Tibial nerve (tissue), 4 donors: ENCODE data around the gene C12orf56.

Source experiments
- CTCF ChIP-seq, 5 experiments: fragments of 200-600 bp in 3 of 5; fragments of 450-650 bp in 2 of 5; sonication (generic) in 3 of 5; IDR thresholded peaks; one replicate each; pipeline ENCODE4 v1.5.1; 2016 to 2019; ENCODE audit warnings: antibody characterized with exemption in 5 of 5, mild to moderate bottlenecking in 3 of 5, moderate library complexity in 2 of 5
- EP300 ChIP-seq, 2 donors: sonication (generic); formaldehyde crosslinking; IDR thresholded peaks; one replicate each; pipeline ENCODE4 v1.6.1; 2017; ENCODE audit warnings: antibody characterized with exemption in 2 of 2, mild to moderate bottlenecking in 1 of 2
- POLR2A ChIP-seq, 2 donors: fragments of 450-650 bp; IDR thresholded peaks; one replicate each; pipeline ENCODE4 v1.6.1; 2017; ENCODE audit warnings: antibody characterized with exemption in 2 of 2, mild to moderate bottlenecking in 2 of 2, moderate library complexity in 2 of 2

- TF ChIP-seq EP300 (IDR thresholded peaks at IDR 0.05) (no peak), POLR2A (IDR thresholded peaks at IDR 0.05) (no peak), CTCF (IDR thresholded peaks at IDR 0.05) (no peak)
Observed at GRCh38 chr12:64389154-64389553, 1.4 kb downstream of the C12orf56 start.
